ENCODE measurements around the gene PLPP6.

PLPP6 gene

DNA sequence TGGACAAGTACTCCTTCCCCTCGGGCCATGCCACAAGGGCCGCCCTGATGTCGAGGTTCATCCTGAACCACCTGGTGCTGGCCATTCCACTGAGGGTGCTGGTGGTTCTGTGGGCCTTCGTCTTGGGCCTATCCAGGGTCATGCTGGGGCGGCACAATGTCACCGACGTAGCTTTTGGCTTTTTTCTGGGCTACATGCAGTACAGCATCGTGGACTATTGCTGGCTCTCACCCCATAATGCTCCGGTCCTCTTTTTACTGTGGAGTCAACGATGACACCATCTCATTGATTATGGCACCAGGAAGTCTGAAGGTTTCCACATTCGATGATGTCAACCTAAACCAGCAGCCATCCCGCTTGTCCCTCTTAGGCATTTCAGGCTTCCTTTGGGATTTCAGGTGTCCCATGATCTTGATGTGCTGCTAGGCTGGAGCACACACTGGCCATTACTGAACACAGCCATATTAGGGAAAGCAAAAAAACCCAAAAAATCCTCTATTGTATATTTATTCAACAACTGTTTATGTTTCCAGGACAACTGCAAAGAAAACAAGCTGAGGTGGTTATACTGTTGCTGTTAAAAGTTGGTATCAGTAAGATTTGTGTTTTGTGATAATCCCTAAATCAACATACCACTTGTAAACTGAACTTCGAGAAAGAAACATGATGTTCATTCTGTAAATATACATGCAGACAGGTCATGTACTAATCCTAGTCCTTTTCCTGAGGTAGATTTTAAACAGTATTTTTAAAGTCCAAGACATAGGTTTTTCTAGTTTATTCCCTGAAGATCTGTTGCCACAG is 1.1 kb downstream of the PLPP6 start:
- no peak for DNase-seq

DNA sequence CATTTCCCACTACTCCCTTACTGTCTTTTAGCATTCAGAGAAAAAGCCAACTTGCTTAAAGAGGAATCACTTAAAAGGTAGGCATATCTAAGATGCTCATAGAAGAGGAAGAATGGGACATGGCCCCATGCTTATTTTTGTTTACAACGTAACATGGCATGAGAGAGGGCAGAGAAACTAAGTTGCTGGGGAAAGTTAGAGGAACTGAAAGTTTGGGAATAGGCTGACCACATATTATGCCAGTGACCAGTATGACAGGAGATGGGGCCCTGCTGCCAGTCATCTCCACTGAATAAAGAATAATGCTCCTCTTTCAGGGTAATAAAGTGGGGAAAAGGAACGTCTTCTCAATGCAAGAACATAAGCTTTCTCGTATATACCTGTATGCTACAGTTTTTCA is 1.9 kb downstream of the PLPP6 start:
- DNase-seq = no peak

DNA sequence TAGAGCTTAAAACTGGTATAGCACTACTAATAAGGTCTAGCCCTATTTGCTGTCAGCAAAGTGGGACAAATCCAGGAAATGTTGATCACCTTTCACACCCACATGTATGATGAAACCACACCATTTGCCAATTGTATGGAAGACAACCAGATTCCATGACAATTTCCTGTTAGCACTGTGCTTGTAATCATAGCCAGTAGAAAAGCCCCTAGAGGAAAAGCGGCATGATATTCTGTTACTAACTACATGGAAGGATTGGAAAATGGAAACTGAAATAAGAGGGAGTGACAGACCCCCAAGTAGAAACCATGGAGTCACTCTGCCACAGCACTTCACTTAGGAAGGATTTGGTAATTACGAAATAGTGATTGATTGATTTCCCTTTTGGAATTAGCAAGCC is 3.3 kb downstream of the PLPP6 start:
- no peak for DNase-seq

DNA sequence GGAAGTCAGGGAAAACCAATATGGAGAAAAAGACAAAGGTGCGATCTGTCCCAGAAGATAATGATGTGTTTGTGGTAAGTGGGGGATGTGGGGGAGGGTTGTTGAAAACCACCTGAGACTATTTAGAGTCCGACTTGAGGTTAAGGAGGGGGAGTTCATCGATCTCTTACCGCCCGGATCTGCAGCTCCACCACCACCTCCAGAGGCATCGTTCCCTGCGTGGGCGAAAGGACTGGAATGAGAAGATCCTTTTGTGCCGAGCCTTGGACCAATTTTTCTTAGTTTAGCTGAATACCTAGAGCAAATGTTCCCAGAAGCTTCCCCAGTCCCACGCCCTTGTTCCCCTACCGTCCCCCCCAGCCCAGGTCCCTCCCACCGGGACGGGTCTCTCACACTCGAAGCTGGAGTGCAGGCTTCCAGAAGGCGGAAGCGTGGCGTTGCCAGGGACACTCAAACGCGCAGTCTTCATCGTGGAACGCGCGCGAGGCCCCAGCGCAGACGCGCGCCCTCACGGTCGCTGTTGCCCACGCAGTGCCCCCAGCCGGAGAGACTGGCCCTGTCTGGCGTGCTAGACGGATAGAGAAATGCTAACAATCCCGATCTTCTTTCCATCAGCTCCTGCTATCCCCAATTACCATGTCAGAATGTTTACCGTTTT is 4.1 kb downstream of the PLPP6 start, which contains the start of gene SPATA6L:
SPATA6L (minus strand) TSS at position 439 of the 658 bp plus-strand sequence; CDS start at position 209, 230 bp downstream.
- peak; percentile 12 for DNase-seq

DNA sequence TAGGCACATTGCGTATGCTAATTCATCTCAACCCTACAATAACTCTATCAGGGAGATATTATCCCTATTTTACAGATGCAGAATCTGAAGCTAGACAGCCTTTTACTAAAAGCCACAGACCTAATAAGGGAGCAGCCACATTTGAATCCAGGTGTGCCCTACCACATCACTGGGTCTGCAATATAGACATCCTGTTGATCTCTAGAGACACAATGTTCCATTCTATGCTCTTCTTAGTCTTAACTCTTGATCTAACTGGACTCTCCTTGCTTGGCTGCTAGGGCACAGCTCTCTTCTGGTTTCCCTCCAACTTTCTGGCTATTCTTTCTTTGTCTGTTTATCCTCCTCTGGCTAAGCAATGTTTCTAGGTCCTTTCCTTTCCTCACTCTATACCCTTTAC is 5.6 kb downstream of the PLPP6 start:
- DNase-seq = no peak

DNA sequence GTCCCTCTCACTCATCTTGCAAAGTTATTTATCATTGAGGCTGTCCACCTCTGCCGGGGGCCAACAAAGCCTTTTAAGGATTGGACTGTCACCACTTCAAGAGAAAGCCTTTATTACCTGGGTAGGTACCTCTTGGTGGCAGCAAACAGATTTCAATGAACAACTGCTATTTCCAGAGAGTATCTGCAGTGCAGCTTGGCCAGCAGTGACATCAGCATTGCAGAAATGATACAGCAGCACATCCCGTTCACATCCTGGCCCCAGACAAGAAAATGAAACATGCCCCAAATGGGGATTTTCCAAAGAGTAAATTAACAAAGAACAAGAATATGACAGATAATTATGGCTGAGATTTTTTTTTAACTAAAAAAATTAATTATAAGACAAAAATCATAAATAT is 6.5 kb downstream of the PLPP6 start:
- DNase-seq = no peak

DNA sequence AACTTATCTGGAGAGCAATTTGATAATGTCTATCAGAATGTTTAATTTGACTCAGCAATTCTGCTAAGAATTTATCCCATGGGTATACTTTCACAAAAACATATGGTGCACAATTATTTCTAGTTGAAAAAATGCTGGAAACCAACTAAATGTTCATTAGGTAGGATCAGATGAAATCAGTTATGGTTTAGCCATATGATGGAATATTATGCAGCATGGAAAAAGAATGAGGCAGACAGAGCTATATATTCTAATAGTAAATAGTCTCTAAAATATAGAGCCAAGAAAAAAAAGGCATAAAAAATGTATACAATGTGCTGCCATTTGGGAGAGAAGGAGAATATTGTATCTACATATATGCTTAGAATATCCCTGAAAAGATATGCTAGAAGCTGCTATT is 7.8 kb downstream of the PLPP6 start:
- DNase-seq = no peak

DNA sequence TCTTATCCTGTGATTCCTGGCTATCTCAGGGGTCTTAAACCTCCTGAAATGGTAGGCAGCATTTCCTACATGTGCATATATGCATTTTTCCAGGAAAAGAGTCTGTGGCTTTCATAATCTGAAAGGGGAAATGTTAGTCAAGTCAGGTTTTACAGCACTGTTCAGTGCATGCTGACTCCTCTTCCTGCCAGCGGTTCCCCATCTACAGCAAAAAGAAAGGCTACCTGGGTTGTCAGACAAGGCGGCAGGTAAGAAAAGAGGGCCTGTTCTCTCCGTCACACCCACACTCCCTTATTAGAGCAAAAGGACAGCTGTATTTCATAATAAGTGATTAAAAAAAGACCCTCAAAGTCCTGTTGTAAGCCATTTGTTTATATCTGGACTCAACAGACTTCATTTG is 8.5 kb downstream of the PLPP6 start:
- no peak for DNase-seq

DNA sequence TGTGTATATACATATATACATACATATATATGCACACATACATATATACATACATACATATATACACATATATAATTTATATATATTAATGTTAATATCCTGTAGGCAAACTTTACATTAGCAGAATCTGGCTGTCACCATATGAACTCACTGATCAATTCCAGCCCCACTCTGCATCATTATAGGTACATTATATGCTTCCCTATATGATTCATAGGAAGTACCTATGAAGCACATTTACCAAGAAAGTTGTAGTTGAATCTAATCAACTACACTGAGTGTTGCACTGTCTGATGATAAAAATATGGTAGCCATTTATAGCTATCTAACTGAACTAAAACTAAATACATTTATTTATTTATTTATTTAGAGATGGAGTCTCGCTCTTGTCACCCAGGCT is 9.6 kb downstream of the PLPP6 start:
- DNase-seq = no peak

DNA sequence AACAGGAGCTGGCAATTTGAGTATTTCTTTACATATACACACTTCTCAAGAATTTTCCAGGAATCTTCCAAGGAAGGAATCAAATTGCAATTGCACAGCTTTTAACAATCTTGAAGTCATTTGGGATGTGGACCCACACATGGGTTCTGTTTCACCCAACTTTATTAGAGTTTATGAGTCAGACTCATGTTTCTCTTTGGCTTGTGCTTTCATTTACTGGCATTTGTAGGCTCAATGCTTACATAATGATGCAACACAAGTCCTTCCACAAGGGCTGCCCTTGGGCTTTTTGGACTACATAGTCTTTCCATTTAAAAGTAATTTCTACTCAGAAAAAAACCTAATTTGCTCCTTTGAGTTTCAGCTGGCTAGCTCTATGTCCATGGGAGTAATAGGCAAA is 12.7 kb downstream of the PLPP6 start:
- DNase-seq = no peak

DNA sequence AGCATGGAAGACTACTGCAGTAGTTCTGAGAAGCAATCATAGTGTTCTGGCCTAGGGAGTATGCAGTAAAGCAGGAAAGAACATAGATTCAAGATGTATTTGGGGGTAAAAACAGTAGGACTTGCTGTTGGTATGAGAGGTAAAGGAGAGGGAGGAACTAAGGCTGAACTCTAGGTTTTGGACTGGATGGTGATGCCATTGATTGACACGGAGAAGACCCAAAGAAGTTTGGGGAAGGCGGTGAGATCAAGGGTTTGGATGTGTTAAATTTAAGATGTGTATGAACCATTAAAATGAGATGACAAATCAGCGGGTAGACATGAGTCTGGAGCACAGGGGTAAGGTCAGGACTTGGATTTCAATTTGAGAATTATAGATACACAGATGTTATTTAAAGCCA is 15.3 kb downstream of the PLPP6 start:
- no peak for DNase-seq

DNA sequence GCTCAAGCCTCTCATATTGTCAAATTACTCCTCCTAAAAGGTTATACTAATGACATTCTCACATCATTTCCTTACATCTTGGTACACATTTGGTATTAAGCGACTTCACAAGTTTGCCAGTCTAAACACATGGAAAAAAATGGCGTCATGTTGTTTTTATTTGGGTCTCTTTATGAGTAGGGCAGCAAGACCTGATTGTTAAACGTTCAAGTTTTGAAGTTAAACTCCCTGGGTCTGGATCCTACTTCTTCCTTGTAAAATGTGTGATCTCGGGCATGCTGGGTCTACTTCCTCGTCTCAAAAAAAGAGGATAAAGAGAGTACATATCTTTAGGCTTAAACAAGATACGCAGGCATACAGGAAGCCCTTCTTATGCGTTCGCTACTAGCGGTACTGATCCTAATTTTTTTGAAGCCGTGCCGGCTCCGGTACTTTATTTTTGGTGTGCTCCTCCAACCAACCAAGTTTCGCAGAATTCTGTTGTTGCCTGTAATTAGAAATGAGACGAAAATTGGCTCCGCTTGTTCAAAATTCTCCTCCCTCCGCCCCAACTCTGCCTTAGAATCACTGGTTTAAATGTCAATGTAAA is 16.7 kb downstream of the PLPP6 start:
- DNase-seq = peak; percentile 26

DNA sequence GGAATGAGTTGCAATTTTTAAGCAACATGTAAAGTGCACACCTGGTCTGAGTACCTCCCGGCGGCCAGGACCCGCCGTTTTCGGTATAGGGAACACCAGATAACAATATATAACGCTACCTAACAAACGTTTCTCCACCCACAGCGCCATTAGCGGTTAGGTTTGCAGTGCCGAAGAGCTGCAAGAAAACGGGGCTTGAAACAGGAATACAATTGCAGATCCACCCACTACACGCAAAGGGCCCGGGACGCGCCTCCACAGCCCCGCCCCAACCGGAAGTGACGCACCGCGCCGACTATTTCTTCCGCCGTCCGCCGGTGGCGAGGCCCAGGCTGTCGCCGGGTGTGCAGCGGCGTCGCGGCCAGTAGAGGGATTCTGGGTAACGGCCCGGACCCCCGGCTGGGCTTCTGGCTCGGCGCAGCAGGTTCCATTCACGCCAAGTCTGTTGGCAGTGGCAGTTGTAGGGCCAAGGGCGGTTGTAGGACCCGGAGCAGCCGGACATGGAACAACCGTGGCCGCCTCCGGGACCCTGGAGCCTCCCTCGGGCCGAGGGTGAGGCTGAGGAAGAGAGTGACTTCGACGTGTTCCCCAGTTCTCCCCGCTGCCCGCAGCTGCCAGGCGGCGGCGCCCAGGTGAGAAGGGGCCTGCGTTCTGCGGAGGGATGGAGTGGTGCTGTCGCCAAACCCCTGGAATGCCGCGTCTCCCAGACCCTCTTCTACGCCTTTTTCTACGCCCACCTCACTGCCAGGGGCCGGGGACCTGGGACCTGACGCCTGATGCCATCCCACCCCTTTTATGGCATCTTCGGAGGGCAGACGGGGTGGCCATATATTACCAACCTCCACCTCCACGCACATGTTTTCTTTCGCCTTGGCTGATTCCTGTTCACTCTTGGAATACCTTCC is 17.4 kb downstream of the PLPP6 start, which contains the start of gene CDC37L1:
CDC37L1 (plus strand) TSS at position 302 of the 905 bp plus-strand sequence; CDS start at position 501, 199 bp downstream.
- peak; percentile 99 for DNase-seq

DNA sequence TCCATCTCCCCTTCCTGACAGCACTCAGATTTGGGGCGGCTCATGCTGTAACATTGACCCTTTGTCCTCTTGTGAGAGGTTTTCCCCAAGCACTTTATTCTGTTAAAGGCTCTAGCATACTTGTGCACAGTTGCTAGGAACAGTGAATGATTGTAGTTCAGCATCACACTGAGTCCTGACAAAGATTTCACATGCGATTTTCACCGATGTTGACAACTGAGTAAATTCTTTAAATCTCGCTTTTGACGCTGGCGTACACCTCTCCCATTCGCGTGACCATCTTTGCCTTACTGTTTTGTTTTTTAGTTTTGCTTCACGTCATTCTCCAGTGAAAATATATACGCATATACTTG is 18.1 kb downstream of the PLPP6 start:
- no peak for DNase-seq

DNA sequence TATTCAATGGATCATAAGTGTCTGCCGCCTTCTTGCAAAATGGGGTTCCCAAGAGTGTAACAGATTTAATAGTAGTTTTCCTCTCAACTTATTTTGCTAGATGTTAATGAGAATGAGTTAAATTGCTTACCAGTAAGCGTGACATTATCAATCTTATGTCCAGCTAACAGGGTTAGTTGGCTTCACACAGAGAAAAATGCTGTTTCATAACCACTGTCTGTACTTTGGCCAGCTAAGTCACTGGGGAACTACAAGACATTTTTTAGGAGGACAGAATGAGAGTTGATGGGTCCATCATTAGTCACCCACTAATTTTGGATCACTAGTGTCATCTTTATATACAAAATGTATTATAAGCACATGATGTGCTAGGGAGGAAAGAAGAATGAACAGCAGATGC is 18.7 kb downstream of the PLPP6 start:
- no peak for DNase-seq

DNA sequence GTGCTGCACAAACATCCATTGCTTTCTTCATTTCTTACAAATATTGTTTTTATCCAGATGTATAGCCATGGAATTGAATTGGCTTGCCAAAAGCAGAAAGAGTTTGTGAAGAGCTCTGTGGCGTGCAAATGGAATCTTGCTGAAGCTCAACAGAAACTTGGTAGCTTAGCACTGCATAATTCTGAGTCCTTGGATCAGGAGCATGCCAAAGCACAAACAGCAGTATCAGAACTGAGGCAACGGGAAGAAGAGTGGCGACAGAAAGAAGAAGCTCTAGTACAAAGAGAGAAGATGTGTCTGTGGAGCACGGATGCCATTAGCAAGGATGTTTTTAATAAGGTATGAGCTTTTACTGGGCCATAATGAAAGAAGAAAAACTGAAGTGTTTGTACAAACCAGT is 22.7 kb downstream of the PLPP6 start:
- no peak for DNase-seq

DNA sequence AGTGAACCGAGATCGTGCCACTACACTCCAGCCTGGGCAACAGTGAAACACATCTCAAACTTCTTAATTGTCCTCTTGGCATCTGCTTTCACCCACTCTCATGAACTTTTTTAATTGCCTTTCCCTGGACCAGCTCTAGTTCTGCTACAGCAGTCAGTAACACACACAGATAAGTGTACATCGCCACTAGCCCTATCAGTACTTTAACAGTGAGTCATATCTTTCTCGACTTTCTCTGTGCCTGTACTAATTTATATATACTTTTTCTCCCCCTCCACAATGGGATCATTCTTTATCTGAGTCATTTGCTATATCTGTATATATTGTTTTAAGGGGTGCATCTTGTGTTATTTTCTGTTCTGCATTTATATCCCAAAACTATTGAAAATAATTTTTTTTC is 24.0 kb downstream of the PLPP6 start:
- no peak for DNase-seq

DNA sequence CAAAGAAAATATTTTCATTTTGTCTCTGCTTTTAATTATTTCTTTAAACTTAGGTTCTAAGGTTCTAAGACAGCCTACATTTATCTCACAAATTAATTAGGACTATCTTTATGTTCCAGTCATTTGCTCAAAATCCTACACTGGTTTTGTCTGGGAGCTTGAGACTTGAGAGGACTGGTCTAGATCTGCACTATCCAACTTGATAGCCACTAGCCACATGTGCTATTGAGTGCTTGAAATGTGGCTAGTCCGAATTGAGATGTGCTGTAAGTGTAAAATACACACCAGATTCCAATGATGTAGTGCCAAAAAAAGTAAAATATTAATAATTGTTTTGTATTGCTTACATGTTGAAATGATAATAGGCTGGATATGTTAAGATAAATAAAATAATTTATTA is 24.5 kb downstream of the PLPP6 start:
- no peak for DNase-seq

DNA sequence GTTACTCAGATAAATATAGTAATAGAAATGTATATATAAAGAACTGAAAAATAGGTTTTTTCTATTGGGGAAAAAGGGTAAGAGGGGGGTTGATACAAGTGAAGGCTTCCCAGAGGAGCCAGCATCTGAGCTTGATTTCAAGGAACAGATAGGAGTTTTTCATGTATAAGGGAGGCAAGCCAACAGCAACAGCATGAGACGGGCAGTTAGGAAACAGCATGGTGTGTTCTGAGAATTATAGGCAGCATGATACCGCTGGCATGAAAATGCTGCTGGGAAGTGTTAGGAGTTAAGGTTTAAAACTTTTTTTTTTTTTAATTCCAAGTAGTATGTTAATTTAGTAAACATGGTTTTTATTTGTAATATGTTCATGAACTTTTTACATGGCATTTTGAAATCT is 26.9 kb downstream of the PLPP6 start:
- DNase-seq = no peak

DNA sequence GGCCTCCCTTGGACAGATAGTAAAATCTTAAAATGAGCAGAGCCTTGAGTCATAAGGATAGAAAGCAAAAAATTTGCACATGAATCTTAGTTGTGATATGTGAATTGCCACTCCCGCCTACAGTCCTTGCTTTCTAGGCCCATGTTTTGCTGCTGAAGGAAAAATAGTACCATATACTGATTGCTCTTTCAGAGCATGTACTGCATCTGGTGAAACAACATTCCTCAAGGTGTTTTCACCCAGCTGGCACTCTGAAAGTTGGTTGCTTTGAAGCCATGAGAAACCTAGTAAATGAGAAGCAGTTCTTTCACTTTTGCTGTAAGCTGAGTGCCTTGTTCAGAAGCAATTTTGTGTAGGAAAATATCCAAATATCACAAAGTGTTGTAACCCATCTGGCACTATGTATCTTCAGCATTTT is 27.6 kb downstream of the PLPP6 start:
- no peak for DNase-seq

DNA sequence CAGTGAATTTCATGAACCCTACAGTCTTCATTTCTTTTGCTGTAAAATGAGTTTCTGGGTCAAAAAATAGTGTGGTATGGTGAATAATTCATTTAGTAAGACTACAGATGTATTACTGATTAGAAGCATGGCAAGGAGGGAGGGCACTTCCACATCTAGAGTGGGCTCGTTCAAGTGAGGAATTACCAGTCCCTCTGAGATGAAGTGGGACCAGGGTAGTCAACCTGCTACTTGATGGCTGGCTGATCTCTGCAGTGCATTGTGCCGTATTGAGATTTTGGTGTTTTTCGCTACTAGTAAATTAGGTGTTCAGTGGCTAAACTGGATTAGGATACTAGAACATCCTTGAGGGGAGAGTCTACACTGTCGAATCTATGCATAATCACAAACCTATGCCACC is 28.1 kb downstream of the PLPP6 start:
- DNase-seq = no peak

DNA sequence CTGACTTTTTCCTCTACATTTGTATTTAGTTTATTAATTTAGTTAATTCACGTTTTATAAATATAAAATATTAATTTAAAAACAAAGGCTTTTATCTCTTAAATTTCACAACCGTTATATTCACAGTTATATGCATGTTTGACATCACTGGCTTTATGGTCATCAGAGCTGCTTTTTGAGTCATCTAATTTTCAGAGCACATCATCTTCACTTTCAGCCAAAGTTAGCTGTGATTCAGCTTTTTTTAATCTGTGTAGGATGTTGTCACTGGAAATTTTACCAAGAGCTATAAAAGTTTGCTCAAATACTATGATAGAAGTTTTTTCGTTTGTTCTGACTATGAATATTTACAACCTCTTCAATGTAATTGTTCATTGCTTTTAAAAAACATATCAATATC is 29.7 kb downstream of the PLPP6 start:
- no peak for DNase-seq

DNA sequence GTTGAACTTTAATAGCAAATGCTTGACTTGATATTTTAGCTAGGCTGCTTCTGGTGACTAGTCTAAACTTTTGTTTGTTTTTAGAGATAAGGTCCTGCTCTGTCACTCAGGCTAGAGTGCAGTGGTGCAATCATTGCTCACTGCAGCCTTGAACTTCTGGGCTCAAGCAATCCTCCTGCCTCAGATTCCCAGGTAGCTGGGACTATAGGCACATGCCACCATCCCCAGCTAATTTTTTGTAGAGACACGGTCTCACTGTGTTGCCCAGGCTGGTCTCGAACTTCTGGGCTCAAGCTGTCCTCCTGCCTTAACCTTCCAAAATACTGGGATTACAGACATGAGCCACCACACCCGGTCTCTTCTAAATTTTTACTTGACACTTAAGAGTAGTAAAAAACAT is 38.0 kb downstream of the PLPP6 start:
- no peak for DNase-seq
